ENCODE results near the gene MAPK11.

MAPK11 gene

GRCh38 chr22:50309601-50309991, 39.4 kb upstream of the MAPK11 start:
- Histone ChIP-seq H3K36me3 (ENCODE audit: control insufficient read depth in 1 of 2, insufficient read depth in 2 of 2, low read depth in 1 of 2, low read length in 2 of 2) (peaks cover 0 to 19% of the 10 kb centered on the region in 2 experiments), H2BK120ac (ENCODE audit: low read depth, low read length) (no peak overlapping the region), H3K27me3 (ENCODE audit: control insufficient read depth in 1 of 2, insufficient read depth in 1 of 2, low read length in 2 of 2) (no peaks in the 10 kb centered on the region), H2AFZ (ENCODE audit: low read depth, low read length) (no peak overlapping the region), H3K27ac (ENCODE audit: low read length, poor library complexity, severe bottlenecking) (no peak overlapping the region), H2AK5ac (ENCODE audit: low read length, severe bottlenecking) (no peak overlapping the region), H3K4me1 (ENCODE audit: control insufficient read depth, insufficient read depth, low read depth, low read length) (peaks cover 42% of the 10 kb centered on the region), H3K14ac (ENCODE audit: low read length in 2 of 2) (no peak overlapping the region), H3K4ac (ENCODE audit: low read depth in 1 of 2, low read length in 2 of 2) (peak overlapping the region; percentile 95), H2BK12ac (ENCODE audit: low read length in 2 of 2) (peak overlapping the region; percentile 70 to 76), H3K9me3 (ENCODE audit: control insufficient read depth, low read length) (no peaks in the 10 kb centered on the region), H3K23ac (ENCODE audit: low read length in 2 of 2) (no peak overlapping the region), H4K91ac (ENCODE audit: low read length) (peak overlapping the region; percentile 98), H3K18ac (ENCODE audit: low read depth in 1 of 2, low read length in 2 of 2) (peak overlapping the region; percentile 92 to 96), H3K79me1 (replicated peaks; ENCODE audit: low read length, poor library complexity, severe bottlenecking) (no peaks in the 10 kb centered on the region), H4K8ac (ENCODE audit: low read length) (peak overlapping the region; percentile 27), H3K9ac (ENCODE audit: low read length) (no peak overlapping the region), H3K4me3 (ENCODE audit: insufficient read depth in 1 of 2, low read depth in 1 of 2, low read length in 2 of 2) (no peak overlapping the region), H3K4me2 (ENCODE audit: low read length, poor library complexity, severe bottlenecking) (no peak overlapping the region), H2BK15ac (ENCODE audit: low read depth, poor library complexity, severe bottlenecking) (peak overlapping the region; percentile 78), H2BK5ac (ENCODE audit: low read depth, low read length, poor library complexity, severe bottlenecking) (no peak overlapping the region)
- no peak for DNase-seq
- WGBS = 87% methylated on average over 7 of the region's 7 CpGs

- H2BK12ac ChIP-seq (ENCODE audit: low read length in 2 of 2) = peak overlapping the region; percentile 70 to 76
Measured at GRCh38 chr22:50308986-50309600, 38.9 kb upstream of the MAPK11 start.

GRCh38 chr22:50308597-50308935, 38.4 kb upstream of the MAPK11 start:
- Histone ChIP-seq H3K27ac (ENCODE audit: low read length, poor library complexity, severe bottlenecking) (peak overlapping the region; percentile 81), H3K4me2 (ENCODE audit: low read length, poor library complexity, severe bottlenecking) (no peak overlapping the region), H3K23ac (ENCODE audit: low read length in 2 of 2) (no peak overlapping the region), H3K9me3 (ENCODE audit: control insufficient read depth, low read length) (no peaks in the 10 kb centered on the region), H3K14ac (ENCODE audit: low read length in 2 of 2) (no peak overlapping the region), H3K4me3 (ENCODE audit: insufficient read depth in 1 of 2, low read depth in 1 of 2, low read length in 2 of 2) (no peak overlapping the region), H3K79me1 (replicated peaks; ENCODE audit: low read length, poor library complexity, severe bottlenecking) (no peaks in the 10 kb centered on the region), H4K8ac (ENCODE audit: low read length) (peak overlapping the region; percentile 90), H3K4me1 (ENCODE audit: control insufficient read depth, insufficient read depth, low read depth, low read length) (peaks cover 46% of the 10 kb centered on the region), H2AFZ (ENCODE audit: low read depth, low read length) (no peak overlapping the region), H2BK15ac (ENCODE audit: low read depth, poor library complexity, severe bottlenecking) (no peak overlapping the region), H2BK120ac (ENCODE audit: low read depth, low read length) (peak overlapping the region; percentile 96), H2AK5ac (ENCODE audit: low read length, severe bottlenecking) (peak overlapping the region; percentile 92), H2BK12ac (ENCODE audit: low read length in 2 of 2) (peak overlapping the region; percentile 98 to 100), H3K36me3 (ENCODE audit: control insufficient read depth in 1 of 2, insufficient read depth in 2 of 2, low read depth in 1 of 2, low read length in 2 of 2) (peaks cover 0 to 26% of the 10 kb centered on the region in 2 experiments), H2BK5ac (ENCODE audit: low read depth, low read length, poor library complexity, severe bottlenecking) (no peak overlapping the region), H3K9ac (ENCODE audit: low read length) (peak overlapping the region; percentile 53), H4K91ac (ENCODE audit: low read length) (peak overlapping the region; percentile 70), H3K18ac (ENCODE audit: low read depth in 1 of 2, low read length in 2 of 2) (peak overlapping the region; percentile 96 to 99), H3K4ac (ENCODE audit: low read depth in 1 of 2, low read length in 2 of 2) (peak overlapping the region; percentile 95 to 96), H3K27me3 (ENCODE audit: control insufficient read depth in 1 of 2, insufficient read depth in 1 of 2, low read length in 2 of 2) (no peaks in the 10 kb centered on the region)
- DNase-seq = peak; percentile 86
- WGBS = 5% methylated on average over 7 of the region's 7 CpGs

More at GRCh38 chr22:50308986-50309600, 38.9 kb upstream of the MAPK11 start:
- peaks cover 0 to 20% of the 10 kb centered on the region in 2 experiments for H3K36me3 ChIP-seq (ENCODE audit: control insufficient read depth in 1 of 2, insufficient read depth in 2 of 2, low read depth in 1 of 2, low read length in 2 of 2)
- H3K4me3 ChIP-seq (ENCODE audit: insufficient read depth in 1 of 2, low read depth in 1 of 2, low read length in 2 of 2) = no peak overlapping the region
- H3K27ac ChIP-seq (ENCODE audit: low read length, poor library complexity, severe bottlenecking) = peak overlapping the region; percentile 81
- WGBS = 68% methylated on average over 9 of the region's 9 CpGs
- peak overlapping the region in 1 of 2 experiments; percentile 50 for H3K14ac ChIP-seq (ENCODE audit: low read length in 2 of 2)
- H2BK120ac ChIP-seq (ENCODE audit: low read depth, low read length) = peak overlapping the region; percentile 96
- peak overlapping the region; percentile 95 for H3K4ac ChIP-seq (ENCODE audit: low read depth in 1 of 2, low read length in 2 of 2)
- peak overlapping the region; percentile 92 to 96 for H3K18ac ChIP-seq (ENCODE audit: low read depth in 1 of 2, low read length in 2 of 2)
- no peak overlapping the region for H3K23ac ChIP-seq (ENCODE audit: low read length in 2 of 2)
- H2AFZ ChIP-seq (ENCODE audit: low read depth, low read length) = no peak overlapping the region
- H3K9me3 ChIP-seq (ENCODE audit: control insufficient read depth, low read length) = no peaks in the 10 kb centered on the region
- H4K91ac ChIP-seq (ENCODE audit: low read length) = peak overlapping the region; percentile 98
- H2BK5ac ChIP-seq (ENCODE audit: low read depth, low read length, poor library complexity, severe bottlenecking) = no peak overlapping the region
- peak overlapping the region; percentile 73 for H2BK15ac ChIP-seq (ENCODE audit: low read depth, poor library complexity, severe bottlenecking)
- H3K9ac ChIP-seq (ENCODE audit: low read length) = peak overlapping the region; percentile 53
- H3K4me1 ChIP-seq (ENCODE audit: control insufficient read depth, insufficient read depth, low read depth, low read length) = peaks cover 42% of the 10 kb centered on the region
- peak overlapping the region; percentile 87 for H4K8ac ChIP-seq (ENCODE audit: low read length)
- no peaks in the 10 kb centered on the region for H3K79me1 ChIP-seq (replicated peaks; ENCODE audit: low read length, poor library complexity, severe bottlenecking)
- H3K4me2 ChIP-seq (ENCODE audit: low read length, poor library complexity, severe bottlenecking) = no peak overlapping the region
- peak; percentile 43 for DNase-seq
- no peaks in the 10 kb centered on the region for H3K27me3 ChIP-seq (ENCODE audit: control insufficient read depth in 1 of 2, insufficient read depth in 1 of 2, low read length in 2 of 2)
- peak overlapping the region; percentile 55 for H2AK5ac ChIP-seq (ENCODE audit: low read length, severe bottlenecking)

GRCh38 chr22:50307890-50308596, 37.9 kb upstream of the MAPK11 start:
- Histone ChIP-seq H3K4ac (ENCODE audit: low read depth in 1 of 2, low read length in 2 of 2) (peak overlapping the region; percentile 96 to 99), H3K4me2 (ENCODE audit: low read length, poor library complexity, severe bottlenecking) (peak overlapping the region; percentile 25), H2AK5ac (ENCODE audit: low read length, severe bottlenecking) (peak overlapping the region; percentile 92), H3K9ac (ENCODE audit: low read length) (peak overlapping the region; percentile 53), H4K8ac (ENCODE audit: low read length) (peak overlapping the region; percentile 90), H4K91ac (ENCODE audit: low read length) (peak overlapping the region; percentile 99), H3K27me3 (ENCODE audit: control insufficient read depth in 1 of 2, insufficient read depth in 1 of 2, low read length in 2 of 2) (no peaks in the 10 kb centered on the region), H2BK15ac (ENCODE audit: low read depth, poor library complexity, severe bottlenecking) (peak overlapping the region; percentile 82), H3K36me3 (ENCODE audit: control insufficient read depth in 1 of 2, insufficient read depth in 2 of 2, low read depth in 1 of 2, low read length in 2 of 2) (peaks cover 0 to 31% of the 10 kb centered on the region in 2 experiments), H3K9me3 (ENCODE audit: control insufficient read depth, low read length) (no peaks in the 10 kb centered on the region), H3K4me3 (ENCODE audit: insufficient read depth in 1 of 2, low read depth in 1 of 2, low read length in 2 of 2) (no peak overlapping the region), H3K4me1 (ENCODE audit: control insufficient read depth, insufficient read depth, low read depth, low read length) (peaks cover 51% of the 10 kb centered on the region), H2BK120ac (ENCODE audit: low read depth, low read length) (peak overlapping the region; percentile 80), H3K79me1 (replicated peaks; ENCODE audit: low read length, poor library complexity, severe bottlenecking) (no peaks in the 10 kb centered on the region), H2AFZ (ENCODE audit: low read depth, low read length) (no peak overlapping the region), H2BK5ac (ENCODE audit: low read depth, low read length, poor library complexity, severe bottlenecking) (peak overlapping the region; percentile 22), H3K18ac (ENCODE audit: low read depth in 1 of 2, low read length in 2 of 2) (peak overlapping the region; percentile 99), H3K27ac (ENCODE audit: low read length, poor library complexity, severe bottlenecking) (peak overlapping the region; percentile 81), H2BK12ac (ENCODE audit: low read length in 2 of 2) (peak overlapping the region; percentile 98 to 100), H3K23ac (ENCODE audit: low read length in 2 of 2) (peak overlapping the region in 1 of 2 experiments; percentile 37), H3K14ac (ENCODE audit: low read length in 2 of 2) (peak overlapping the region in 1 of 2 experiments; percentile 96)
- no peak for DNase-seq
- 78% methylated on average over 15 of the region's 19 CpGs for WGBS
